Endothelial cell of umbilical vein (primary cell): ENCODE results near the gene GTF2H4.

Experiments
- EZH2 ChIP-seq: IDR thresholded peaks from 2 replicates; pipeline ENCODE4 v1.6.1; 2012; ENCODE audit warnings: borderline replicate concordance, low read depth, mild to moderate bottlenecking, moderate library complexity, low read length, inconsistent platforms; ENCODE audit not compliant: severe bottlenecking
- JUN ChIP-seq: IDR thresholded peaks from 2 replicates; pipeline ENCODE4 v1.6.1; 2011; ENCODE audit warnings: borderline replicate concordance, low read depth; ENCODE audit not compliant: insufficient read length, insufficient read depth
- TF ChIP-seq, protein P1 (sequence below), 2 donors: IDR thresholded peaks; 1 replicate in 1 of 2; 2 replicates in 1 of 2; pipeline ENCODE4 v1.5.1; 2011; ENCODE audit warnings: low read length in 2 of 2, mild to moderate bottlenecking in 2 of 2, moderate library complexity in 2 of 2, control low read depth in 1 of 2, inconsistent platforms in 1 of 2, low read depth in 1 of 2; ENCODE audit not compliant: insufficient read depth in 1 of 2; ENCODE audit errors: extremely low read depth in 1 of 2

DNA sequence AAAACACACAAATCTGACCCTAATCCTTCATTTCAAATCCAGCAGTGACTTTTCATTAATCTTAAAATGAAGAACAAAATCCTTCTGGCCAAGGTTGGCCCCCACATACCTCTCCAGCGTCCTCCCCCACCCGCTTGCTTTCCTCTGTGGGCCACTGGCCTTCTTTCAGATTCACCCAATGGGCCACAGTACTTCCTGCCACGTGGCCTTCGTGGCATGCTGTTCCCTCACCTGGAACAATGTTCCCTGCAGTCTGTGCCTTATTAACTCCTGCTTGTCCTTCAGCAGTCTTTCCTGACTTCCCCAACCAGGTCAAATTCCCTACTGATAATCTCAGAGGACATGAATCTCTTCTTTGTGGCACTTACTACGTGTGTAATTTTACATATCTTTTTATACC, 5.3 kb upstream of the GTF2H4 start:
- TF ChIP-seq EZH2 (no peak), JUN (no peak)
- TF ChIP-seq, protein P1, sequence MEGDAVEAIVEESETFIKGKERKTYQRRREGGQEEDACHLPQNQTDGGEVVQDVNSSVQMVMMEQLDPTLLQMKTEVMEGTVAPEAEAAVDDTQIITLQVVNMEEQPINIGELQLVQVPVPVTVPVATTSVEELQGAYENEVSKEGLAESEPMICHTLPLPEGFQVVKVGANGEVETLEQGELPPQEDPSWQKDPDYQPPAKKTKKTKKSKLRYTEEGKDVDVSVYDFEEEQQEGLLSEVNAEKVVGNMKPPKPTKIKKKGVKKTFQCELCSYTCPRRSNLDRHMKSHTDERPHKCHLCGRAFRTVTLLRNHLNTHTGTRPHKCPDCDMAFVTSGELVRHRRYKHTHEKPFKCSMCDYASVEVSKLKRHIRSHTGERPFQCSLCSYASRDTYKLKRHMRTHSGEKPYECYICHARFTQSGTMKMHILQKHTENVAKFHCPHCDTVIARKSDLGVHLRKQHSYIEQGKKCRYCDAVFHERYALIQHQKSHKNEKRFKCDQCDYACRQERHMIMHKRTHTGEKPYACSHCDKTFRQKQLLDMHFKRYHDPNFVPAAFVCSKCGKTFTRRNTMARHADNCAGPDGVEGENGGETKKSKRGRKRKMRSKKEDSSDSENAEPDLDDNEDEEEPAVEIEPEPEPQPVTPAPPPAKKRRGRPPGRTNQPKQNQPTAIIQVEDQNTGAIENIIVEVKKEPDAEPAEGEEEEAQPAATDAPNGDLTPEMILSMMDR (IDR thresholded peaks at IDR 0.05; ENCODE audit: extremely low read depth in 1 of 2, insufficient read depth in 1 of 2, low read depth in 1 of 2, low read length in 2 of 2), result no peak
